NCI-H1694 treated with DMSO at 0.1 percent for 48 hours (cell line): ENCODE data around the gene SLC7A6OS.

Experiments used
- DNase-seq: peaks from one replicate; lab custom pipeline; 2025; lab: John Stamatoyannopoulos, UW

SLC7A6OS gene

DNA sequence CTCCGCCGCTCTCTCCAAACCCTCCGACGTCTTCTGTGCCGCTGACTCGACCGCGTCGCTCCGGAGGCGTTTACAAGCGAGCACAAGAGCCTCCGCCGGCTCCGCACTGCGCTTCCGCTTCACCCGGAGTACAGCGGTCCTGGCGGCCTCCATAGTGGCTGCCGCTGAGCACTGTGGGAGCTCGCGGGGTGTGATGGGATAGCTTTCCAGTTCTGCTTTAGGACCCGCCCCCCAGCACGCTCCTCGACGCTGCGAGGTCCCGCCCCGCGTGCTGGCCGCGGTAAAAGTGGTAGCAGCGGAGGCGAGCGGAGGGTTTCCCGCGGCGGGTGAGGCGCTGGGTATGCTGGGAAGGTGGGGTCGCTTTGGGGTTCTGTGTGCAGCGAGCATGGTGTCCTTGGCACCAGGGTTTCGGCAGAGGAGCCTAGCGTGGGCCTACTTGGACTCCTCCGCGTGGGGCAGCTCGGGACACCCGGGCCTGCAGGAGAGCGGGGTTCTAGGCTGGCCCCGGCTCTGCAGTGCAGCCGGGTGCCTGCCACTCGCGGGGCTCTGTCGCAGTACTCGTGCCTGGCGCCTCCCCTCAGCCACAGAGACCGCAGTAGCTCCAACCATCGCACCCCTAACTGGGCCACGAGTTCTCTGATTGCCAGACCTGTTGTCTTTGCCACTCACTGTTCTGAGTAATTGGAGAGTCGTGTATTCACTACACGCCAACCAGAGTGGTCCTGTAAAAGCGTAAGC, at the start of gene SLC7A6OS, which contains the start of gene PRMT7:
TSS of gene SLC7A6OS (minus strand) at position 173 of the 738 bp plus-strand sequence. CDS start at position 153, 20 bp downstream.
TSS of gene PRMT7 (plus strand) at position 246 of the 738 bp plus-strand sequence. CDS start 4,961 bp downstream, outside the sequence.
- DNase-seq: peak; percentile 80

DNA sequence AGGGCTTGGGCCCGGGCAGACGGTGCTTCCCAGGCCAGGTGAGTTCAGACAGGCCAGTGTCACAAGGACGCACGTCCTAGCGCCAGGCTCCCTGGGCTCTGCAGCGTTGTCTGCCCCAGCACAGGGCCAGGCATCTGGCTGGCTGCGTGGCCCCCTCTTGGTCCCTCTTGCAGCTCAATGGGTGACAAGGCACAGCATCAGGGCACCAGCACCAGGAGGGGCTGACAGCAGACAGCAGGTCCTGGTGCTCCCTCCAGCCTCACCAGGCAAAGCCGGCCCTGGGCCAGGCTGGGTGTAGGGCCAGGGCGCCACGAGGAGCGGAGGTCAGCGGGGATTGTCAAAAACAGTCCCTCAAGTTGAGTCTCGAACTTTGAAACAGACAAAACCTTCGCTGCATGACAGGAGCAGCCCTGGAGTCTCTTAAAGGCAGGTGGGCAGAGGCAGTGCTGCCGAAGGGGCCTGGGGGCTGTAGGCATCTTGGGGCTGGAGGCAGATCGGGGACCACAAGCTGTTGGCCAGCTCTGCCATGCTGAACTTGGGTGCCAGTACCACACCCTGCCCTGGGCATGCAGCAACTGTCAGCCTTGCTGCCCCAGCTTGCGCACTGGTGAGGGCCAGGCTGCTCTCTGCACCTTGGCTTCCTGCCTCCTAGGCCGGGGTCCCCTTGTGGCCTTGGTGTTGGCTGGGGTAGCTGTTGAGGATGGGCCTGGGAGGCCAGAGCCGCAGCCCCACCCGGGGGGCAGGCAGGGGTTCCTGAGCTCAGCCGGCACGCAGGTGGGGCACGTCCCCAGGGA, 48.8 kb upstream of the SLC7A6OS start:
- DNase-seq: no peak

DNA sequence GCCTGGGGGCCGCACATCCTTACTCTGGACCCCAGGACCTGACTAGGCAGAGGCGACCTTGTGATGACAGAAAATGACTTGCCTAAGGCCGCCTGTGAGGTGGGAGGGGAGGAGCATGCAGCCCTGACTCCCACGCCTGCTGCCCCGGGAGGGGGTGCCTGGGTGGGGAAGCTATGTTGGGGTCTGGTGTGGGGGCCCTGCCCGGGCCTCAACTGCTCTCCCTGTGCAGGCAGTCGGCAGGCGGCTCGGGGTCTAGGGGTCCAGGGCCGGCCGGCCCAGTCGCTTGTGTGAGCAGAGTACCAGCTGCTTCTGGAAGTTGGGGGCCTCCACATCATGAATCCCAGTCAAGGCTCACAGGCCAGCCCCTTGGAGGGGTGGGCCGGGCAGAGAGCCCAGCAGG, 48.2 kb upstream of the SLC7A6OS start:
- no peak for DNase-seq

DNA sequence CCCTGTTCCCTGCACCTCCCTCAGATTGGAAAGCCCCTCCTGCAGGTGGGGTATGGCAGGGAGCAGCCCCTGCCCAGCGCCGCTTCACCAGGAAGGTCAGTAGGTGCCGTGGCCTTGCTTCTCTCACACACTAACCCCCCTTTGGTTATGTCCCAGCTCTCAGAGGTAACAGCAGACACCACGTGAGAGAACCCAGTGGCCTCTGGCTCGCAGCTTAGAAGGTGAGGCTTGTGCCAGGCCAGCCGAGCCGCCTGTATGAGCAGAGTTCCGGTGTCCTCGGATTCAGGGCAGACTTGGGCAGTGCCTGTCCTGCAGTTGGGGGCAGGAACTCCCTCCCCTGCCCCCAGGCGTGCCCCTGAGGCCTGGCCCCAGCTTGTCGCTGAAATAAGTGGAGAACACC, 47.2 kb upstream of the SLC7A6OS start:
- DNase-seq: no peak

DNA sequence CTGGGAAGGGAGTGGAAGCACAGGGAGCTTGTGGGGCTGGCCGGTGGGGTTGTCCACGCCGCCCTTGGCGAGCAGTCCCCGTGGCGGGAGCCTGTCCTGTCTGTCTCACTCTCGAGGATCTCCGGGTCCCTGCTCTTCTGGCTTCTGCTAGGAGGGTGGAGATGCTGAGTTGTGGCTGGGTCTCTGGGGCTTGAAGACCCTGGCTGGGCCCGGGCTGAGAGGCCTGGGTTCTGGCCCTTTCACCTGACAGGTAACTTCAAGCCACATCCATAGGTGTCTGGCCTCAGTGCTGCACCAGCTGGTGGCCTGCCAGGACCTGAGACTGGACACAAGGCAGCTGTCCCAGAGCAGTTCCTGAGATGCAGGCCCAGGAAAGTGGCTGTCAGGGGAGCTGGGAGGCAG, 46.8 kb upstream of the SLC7A6OS start:
- no peak for DNase-seq

DNA sequence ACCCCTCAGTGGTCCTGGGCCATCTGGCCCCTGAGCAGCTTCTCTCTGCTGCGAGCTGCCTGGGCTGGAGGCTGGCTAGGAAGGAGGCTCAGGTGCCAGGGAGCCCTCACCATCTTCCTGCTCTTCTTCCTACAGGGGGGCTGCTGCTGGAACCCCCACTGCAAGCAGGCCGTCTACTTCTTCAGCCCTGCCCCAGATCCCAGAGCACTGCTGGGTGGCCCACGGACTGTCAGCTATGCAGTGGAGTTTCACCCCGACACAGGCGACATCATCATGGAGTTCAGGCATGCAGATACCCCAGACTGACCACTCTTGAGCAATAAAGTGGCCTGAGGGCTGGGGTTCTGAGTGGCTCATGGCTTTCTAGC, 46.2 kb upstream of the SLC7A6OS start:
- no peak for DNase-seq

DNA sequence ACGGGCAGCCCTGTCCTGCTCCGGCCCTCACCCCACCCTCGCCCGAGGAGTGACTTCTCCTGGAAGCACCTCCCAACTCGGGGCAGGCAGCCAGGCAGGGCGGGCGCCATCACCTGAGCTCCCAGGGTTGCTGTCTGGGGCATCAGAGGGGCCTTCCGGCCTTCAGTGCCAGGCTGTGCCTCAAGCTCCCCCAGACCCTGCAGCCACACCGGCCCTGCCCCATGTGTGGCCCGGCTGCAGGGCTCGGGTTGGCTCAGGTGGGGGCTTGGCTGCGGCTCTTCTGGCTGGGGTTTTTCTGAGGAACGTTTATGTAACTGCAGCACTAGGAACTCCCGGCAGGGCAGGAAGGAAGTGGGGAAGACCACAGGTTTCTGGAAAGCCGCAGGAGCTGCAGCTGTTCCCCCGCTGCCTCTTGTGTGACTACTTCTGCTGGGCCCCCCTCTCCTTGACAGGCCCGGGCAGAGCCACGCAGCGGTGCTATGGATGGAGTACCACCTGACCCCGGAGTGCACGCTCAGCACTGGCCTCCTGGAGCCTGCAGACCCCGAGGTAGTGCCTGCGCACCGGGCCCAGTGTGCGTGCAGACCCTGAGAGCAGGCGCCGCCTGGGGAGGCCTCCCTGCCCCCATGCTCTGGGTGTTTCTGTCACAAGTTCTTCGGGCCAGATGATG, 45.6 kb upstream of the SLC7A6OS start:
- no peak for DNase-seq

DNA sequence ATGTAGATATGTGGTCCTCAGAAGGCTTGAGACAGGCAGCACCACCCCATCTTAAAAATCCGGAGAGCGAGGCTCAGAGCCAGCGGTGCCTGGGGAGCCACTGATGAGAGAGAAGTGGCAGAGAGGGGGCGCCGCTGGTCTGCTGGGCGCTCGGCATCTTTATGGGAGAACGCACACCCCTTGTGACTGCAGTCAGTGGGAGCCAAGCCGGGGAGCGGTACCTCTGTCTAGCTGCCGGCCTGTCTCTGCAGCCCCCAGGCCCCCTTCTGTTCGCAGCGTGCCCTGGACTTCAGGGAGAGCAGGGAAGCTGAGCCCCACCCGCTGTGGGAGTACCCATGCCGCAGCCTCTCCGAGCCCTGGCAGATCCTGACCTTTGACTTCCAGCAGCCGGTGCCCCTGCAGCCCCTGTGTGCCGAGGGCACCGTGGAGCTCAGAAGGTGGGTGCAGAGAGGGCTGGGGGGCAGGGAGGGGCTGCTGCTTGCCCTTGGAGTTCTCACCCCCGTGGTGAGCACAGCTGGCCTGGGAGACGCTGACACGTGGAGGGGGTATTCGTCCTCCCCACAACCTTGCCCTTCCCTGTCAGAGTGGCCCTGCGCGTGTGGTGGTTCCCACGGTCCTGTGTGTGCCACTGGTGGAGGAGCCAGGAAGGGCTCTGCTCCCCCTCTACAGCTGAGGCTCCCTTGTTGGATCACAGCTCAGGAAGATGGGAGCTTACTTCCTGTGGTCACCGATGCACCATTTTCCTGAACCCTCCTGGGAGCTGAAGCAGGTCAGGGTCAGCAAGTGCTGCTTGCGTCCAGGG, 44.9 kb upstream of the SLC7A6OS start:
- no peak for DNase-seq

DNA sequence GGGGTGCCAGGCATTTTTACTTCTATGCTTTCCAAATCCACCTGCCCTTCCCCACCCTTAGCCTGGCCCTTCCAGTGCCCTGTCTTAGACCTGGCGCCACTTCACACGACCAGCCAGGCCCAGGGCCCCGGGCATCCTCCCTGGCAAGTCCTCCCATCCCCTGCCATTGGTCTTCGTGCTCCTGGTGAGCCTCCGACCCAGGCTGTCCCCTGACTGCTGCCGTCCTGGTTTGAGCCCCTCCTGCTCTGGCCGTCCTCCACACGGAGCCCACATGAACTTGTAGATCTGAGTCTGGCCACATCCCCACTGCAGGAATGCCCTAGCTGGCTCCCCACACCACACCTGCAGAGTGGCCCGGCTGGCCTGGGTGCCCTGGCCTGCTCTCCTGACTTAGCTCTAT, 44.1 kb upstream of the SLC7A6OS start:
- no peak for DNase-seq

DNA sequence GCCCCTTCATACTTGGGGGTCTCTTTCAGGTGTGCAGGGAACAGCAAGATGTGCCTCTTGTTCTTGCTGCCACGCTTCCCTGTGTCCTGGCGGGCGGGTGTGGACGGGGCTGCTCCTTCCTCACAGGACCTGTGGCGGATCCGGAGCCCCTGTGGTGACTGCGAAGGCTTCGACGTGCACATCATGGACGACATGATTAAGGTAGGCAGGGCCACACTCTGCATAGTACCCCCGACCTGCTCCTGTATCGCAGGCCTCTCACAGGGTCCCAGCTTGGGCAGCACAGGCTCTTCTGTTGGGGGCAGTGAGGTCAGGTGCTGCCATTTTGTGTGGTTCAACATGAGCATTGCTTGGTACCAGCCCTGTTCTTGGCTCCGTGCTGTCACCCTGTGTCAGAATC, 42.6 kb upstream of the SLC7A6OS start:
- DNase-seq: no peak

DNA sequence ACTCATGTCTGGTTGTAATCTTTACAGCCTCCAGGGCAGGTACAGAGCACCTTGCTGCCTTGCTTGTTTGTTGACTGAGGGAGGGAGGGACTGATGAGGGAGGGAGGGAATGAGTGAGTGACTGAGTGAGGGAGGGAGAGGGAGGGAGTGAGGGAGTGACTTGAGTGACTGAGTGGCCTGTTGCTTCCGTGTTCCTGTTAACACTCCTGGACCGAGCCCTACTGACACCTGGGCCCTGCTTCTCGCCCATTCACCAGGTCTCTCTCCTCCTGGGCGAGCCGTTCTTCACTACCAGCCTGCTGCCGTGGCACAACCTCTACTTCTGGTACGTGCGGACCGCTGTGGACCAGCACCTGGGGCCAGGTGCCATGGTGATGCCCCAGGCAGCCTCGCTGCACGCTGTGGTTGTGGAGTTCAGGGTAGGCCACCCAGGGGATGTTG, 41.3 kb upstream of the SLC7A6OS start:
- no peak for DNase-seq

DNA sequence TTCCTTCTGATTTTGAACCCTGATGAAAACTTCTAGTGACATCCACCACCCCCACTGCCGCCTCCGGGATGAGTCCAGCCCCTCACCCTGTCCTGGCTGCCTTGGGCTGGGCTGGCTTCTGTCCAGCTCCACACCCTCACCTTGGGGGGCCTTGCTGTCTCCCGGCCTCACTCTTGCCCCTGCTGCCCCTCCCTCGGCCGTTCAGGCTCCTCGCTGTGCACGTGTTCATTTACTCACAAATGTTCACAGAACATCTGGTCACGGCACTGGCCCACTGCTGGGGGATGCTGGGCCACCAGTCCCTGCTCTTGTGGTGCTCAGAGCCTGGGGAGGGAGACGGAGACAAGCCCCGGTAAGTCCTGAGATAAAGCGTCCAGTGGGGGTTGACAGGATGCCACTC, 40.7 kb upstream of the SLC7A6OS start:
- no peak for DNase-seq

DNA sequence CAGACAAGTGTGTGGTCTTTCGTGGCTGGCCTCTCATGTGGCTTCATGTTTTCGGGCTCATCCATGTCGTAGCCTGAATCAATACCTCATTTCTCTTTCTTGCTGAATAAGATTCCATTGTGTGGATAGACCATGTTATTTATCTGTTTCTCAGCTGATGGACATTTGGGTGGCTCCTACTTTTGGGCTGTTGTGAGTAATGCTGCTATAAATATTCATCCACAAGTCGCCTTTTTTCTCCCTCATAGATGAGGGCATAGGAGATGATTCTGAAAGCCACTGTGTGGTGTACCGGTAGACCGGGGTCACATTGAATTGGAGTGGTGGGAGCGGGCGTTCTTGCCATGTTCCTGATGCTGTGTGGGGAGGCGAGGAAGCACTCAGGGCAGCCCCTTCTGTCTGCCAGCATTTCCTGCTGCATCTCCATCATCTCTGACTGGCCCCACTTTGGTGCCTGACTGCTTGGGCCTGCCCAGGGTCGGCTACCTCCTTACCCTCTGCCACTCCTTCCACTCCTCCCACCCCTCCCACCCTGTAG, 40.1 kb upstream of the SLC7A6OS start:
- DNase-seq: no peak

DNA sequence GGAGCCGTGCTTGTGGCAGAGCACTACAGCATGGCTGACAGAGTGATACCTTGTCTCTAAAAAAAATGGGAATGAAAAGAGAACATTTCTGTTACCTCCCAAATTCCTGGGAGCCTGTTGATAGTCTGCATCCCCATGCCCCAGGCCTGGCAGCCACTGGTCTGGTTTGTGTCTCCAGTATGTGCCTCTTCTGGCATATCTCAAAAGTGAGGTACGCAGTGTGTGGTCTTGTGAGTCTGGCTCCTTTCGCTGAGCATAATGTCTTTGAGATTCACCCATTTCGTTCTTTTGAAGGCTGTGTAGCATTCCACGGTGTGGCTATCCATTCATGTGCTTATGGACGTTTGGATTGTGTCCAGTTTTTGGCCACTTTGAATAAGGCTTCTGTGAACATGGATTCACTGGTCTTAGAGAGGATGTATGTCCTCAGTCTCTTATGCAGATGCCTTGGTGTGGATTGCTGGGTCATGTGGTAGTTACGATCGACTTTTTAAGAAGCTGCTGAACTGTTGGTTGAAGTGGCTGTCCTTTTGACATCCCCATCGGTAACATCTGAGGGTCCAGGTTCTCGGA, 39.2 kb upstream of the SLC7A6OS start:
- DNase-seq: no peak

DNA sequence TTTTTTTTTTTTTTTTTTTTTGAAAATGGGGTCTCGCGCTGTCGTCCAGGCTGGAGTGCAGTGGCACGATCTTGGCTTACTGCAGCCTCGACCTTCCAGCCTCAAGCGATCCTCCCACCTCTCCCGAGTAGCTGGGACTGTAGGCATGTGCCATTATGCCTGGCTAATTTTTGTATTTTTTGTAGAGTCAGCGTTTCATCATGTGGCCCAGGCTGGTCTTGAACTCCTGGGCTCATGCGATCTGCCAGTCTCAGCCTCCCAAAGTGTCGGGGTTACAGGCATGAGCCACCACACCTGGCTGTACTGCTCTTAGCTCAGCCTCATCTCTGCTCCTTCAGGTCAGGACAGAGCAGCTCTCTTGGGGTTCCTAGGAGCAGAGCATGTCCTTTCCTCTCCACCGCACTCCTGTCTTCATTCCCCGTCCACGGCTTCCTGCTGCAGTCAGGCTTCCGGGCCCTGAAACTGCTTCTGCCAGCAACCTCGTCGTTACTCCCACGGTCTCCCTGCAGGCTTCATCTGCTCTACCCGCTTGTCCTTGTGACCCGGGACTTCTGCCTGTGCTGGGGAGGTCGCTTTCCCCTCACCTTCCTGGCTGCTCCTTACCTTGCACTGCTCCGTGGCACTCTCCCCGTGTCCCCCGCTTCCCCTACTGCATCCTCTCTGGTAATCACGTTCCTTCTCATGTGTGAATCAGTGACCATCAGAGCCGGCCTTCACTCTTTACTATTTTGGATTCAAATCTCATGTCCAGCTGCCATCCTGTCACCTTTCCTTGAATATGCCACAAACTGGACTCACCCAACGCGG, 38.1 kb upstream of the SLC7A6OS start:
- no peak for DNase-seq

DNA sequence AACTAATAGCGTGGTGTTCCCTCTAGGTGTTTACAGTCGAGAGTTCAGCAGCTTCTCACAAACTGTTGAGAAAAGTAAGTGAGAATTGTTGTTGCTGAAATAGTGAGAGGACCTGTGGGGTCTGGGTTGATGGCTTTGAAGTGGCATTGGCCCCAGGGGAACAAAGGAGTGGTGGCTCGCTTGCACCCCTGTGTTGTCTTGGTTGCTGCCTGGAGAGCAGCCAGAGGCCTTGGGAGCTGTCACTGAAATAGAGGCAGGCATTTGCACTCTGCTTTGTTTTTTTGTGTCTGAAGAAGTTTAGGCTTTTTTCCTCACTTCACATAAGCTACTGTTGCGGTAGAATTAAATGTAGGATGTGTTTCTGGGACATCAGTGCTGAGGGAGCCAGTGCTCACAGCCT, 36.9 kb upstream of the SLC7A6OS start:
- DNase-seq: no peak

DNA sequence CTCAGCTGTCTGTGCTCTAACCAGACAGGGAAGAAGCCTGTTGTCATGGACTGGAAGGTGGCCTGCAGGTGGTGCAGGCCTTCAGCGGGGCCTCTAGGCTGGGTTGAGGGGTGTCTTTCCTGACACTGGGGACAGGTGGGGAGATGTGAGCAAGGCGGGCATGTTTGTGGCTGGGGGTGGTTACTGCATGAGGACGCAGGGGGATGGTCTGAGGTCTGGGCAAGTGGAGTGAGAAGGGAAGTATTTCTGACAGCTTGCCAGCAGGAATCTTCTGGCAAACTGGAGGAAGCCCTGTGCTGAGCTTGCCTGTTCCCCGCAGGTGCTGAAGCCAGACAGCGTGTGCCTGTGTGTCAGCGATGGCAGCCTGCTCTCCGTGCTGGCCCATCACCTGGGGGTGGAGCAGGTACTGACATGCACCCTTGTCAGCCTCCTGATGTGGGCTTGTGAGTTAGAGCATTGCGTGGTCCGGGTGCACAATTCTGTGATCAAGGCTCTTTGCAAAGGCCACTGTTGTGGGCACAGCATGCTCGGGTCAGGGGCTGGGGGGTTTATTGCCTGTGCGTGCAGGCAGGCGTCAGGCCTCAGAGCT, 36.2 kb upstream of the SLC7A6OS start:
- no peak for DNase-seq

DNA sequence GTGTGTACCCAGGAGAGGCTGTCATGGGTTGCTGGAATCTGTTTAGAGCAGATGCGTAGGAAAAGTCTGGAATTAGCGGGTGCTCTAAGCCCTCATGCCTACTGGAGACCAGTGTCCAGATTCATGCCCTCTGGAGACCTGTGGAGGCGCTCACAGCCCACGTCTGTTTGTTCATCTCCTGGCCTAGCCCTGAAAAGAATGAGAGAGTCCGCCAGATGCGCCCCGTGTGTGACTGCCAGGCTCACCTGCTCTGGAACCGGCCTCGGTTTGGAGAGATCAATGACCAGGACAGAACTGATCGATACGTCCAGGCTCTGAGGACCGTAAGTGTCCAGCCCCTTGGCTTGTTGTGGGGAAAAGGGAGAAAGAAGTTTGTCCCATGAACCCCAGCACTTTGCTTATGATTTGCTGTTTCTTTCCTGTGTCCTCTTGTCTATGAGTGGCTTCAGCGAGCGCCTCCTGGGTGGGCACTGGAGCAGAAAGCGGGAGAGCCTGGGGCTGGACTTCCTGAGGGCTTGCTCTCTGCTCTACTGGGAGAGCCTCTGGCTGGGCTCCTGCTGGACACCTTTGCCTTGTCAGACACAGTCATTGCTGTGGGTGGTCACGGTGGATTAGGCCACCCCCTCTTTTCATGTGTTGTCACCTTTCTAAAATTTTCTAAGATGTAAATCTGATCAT, 35.4 kb upstream of the SLC7A6OS start:
- no peak for DNase-seq

DNA sequence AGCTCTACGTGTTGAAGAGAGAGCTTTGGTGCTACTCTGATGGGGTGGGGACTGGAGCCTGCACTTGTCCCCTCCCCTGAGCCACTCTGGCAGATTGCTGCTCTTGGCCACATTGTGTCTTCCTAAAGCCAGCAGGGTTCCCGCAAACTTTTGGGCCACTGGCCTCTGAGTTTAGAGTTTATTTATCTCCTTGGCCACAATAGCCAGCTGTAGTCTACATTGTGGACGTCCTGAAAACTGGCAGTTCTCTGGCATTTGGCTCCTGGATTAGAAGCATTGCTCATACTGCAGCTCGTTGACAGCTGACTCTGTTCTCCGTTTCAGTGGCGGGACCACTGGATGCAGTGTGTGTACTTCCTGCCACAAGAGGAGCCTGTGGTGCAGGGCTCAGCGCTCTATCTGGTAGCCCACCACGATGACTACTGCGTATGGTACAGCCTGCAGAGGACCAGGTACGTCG, 34.6 kb upstream of the SLC7A6OS start:
- DNase-seq: no peak
